OCI-LY3 (cell line): ENCODE data around the gene KDM6A.

ENCODE experiments used
- EZH2phosphoT487 ChIP-seq: fragments of 200-600 bp; shearing (Covaris generic); IDR thresholded peaks from 2 replicates; pipeline ENCODE4 v1.6.1; 2018; ENCODE audit warnings: antibody characterized with exemption, mixed run types, low read depth
- TF ChIP-seq, protein P1 (sequence below): fragments of 200-600, 300-600 bp; sonication (generic); IDR thresholded peaks from 2 replicates; pipeline ENCODE4 v1.5.1; 2014; ENCODE audit warnings: antibody characterized with exemption, low read length, low read depth

DNA sequence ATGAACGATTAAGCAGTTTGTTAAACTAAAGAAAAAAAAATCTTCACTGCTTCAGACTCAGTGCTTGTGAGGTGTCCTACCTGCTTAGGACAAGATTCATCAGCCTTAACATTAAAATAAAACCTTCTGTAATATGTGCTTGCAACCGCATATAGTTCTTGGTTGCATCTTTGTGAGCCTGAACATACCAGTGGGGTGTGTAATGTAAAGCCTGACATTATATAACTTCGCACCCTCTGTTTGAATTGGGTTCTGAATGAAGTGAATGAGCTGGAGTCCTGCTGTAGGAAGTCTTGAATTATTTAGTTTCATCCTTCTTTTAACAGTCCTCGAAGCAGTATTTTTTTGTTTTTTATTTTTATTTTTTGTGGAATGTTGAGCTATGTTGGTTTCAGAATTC is 3.1 kb downstream of the KDM6A start:
- TF ChIP-seq, protein P1, sequence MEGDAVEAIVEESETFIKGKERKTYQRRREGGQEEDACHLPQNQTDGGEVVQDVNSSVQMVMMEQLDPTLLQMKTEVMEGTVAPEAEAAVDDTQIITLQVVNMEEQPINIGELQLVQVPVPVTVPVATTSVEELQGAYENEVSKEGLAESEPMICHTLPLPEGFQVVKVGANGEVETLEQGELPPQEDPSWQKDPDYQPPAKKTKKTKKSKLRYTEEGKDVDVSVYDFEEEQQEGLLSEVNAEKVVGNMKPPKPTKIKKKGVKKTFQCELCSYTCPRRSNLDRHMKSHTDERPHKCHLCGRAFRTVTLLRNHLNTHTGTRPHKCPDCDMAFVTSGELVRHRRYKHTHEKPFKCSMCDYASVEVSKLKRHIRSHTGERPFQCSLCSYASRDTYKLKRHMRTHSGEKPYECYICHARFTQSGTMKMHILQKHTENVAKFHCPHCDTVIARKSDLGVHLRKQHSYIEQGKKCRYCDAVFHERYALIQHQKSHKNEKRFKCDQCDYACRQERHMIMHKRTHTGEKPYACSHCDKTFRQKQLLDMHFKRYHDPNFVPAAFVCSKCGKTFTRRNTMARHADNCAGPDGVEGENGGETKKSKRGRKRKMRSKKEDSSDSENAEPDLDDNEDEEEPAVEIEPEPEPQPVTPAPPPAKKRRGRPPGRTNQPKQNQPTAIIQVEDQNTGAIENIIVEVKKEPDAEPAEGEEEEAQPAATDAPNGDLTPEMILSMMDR: no peak
- no peak for TF ChIP-seq EZH2phosphoT487
